ENCODE measurements around the gene VIPR2.

VIPR2 gene

DNA sequence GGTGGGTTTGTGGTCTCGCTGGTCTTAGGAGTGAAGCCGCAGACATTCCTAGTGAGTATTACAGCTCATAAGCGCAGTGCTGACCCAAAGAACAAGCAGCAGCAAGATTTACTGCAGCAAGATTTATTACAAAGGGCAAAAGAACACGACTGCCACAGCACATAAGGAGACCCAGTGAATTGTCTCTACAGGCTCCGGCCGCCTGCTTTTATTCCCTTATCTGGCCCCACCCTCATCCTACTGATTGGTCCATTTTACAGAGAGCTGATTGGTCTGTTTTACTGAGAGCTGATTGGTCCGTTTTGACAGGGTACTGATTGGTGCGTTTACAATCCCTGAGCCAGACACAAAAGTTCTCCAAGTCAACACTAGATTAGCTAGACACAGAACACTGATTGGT lies 82.1 kb downstream of the VIPR2 start:
- no peak for DNase-seq

DNA sequence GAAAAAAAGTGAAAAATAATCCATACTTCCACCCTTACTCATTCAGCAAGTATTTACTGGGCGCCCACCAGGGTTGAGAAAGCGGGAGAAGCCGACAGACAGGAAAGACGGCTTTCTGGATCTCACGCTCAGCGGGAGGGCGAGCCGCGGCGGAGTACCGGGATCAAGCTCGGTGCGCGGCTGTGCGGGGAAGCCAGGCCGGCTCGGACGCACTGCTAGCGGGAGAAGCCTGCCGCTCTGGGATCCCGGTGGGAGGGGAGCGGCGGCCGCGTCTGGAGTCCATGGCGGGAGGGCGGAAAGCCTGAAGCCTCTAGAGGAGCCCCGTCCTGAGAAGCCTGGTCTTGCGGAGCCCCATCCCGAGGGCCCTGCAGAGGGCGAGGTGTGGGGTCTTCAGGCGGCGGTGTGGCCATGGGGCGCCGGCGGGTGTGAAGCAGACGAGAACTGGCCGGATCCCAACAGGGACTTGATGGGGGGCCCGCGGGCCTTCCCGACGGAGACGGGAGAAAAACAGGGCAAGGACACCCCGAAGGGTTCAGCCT lies 82.9 kb downstream of the VIPR2 start:
- no peak for DNase-seq

DNA sequence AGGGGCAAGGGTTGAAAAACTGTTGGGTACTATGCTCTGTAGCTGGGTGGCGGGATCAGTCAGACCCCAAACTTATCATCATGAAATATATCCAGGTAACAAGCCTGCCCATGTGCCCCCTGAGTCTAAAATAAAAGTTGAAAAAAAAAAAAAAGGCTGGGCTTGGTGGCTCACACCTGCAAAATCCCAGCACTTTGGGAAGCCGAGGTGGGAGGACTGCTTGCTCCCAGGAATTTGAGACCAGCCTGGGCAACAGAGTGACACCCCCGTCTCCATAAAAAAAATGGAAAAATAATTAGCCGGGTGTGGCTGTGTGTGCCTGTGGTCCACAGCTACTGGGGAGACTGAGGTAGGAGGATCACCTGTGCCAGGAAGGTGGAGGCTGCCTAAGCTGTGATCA lies 83.5 kb downstream of the VIPR2 start:
- DNase-seq, result no peak

DNA sequence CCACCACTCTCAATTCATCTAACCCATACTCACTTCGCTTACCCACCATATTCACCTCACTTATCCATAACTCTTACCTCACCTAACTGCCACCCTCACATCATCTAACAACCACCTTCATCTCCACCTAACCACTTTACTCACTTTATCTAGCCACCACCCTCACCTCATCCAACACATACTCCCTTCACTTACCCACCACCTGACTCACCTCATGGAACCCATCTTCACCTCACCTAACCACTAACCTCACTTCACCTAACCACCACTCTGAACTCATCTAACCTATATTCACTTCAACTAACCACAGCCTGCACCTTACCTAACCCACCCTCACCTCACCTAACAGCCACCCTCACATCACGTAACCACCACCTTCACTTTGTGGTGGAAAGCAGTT lies 84.2 kb downstream of the VIPR2 start:
- no peak for DNase-seq

DNA sequence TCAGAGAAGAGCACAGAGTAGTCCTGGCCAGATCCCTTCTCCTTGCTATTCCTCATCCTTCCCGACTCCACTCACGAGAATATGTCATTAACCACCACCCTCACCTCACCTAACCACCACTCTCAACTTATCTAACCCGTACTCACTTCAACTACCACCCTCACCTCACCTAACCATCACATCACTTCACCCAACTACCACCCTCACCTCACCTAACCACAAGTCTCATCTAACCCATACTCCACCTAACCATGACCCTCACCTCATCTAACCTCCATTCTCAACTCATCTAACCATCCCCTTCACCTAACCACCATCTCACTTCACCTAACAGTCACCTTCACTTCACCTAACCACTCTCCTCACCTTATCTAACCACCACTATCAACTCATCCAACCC lies 85.0 kb downstream of the VIPR2 start:
- DNase-seq, result no peak

DNA sequence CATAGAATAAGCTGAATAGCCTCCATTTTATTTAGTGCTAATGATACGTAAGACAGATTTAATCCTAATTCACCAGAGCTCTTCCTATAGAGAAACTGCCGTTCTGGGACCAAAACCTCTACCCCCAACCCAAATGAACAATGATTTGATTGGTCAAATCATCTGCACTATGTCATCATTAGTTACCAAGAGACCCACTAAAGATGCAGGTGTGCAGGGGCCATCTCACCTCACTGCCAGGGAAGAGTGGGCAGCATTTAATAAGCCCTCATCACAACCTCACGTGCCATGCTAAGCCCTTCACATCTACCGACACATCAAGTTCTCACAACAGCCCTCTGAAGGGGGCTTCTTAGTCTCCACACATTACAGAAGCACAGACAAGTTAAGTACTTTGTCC lies 87.0 kb downstream of the VIPR2 start:
- DNase-seq, result no peak

DNA sequence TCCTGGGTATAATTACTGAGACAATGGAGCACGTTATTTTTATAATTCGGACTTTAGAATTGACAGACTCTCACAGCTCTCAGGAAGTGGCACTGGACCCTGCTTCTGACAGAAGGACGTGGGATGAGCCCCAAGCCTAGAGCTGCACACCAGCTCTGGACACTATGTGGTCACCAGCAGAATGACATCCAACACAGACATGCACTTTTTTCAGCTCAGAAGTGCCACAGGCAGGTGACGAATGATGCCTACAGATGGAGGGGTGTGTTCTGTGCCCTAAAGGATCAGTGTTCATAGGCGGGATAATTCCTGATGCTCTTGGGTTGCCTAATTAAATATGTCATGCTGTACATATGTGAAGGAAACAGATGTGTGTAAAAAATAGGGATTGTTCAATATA lies 87.9 kb downstream of the VIPR2 start:
- DNase-seq, result no peak

DNA sequence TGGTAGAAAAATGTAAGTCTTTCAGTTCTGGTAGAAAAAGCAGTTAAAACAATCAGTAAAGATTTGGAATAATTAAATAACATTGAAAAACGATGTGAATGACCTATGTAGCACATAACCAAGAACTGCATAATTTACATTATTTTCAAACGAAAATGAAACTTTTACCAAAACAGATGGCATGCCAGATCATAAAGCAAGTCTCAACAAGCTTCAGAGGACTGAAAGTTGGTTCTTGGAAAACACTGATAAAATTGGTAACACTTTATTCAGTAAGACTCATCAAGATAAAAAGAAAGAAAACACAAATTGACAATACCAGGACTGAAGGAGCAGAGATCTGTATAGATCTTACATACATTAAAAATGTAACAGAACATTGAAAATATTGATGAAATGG lies 92.8 kb downstream of the VIPR2 start:
- no peak for DNase-seq

DNA sequence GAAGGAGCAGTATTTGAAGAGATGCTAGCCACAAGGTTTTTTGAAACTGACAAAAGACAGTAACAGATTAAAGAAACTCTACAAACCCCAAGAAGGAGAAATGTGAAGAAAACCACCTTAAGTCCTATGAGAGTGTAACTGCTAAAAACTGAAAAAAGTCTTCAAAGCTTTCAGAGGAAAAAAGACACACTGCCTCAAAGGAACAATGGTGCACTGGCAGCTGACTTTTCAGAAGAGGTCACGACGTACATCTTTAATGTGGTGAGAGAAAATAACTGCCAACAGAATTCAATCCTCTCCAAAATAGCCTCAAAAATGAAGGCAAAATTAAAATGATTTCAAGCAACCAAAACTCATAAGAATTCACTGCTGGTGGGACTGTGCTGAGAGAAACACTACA lies 94.0 kb downstream of the VIPR2 start:
- DNase-seq, result no peak

DNA sequence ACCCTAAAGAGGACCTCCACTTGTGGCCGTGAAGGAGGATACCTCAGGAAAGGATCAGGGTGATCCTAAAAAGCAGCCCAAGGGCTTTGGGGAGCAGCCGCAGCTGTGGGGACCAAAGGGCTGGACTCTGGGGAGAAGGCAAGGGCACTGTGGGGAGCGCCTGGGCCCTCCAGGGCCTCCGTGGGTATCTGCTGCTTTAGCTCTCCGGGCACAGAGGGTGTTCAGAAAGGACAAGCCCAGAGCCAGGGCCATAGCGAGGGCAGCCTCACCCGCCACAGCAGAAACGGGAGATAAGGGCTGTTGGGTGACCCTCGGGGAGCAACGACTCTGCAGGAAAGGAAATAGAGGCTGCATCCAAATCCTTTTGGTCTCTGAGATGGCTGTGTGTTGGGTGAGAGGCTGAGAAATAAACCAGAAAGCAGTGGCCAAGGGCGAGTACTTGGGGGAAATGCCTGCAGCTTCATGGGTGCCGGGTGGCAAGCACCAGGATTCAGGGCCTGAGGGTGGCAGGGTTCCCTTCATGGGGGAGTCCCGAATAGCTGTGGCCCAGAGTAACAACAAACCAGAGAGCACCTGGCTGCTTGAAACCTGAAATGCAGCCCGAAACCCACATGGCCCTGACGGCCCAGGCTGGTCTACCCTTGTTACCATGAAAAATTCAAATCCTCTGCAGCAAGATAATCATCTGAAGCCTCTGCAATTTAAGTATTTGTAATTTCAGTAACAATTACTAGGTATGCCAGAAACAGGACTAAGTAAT lies 95.2 kb downstream of the VIPR2 start:
- no peak for DNase-seq

DNA sequence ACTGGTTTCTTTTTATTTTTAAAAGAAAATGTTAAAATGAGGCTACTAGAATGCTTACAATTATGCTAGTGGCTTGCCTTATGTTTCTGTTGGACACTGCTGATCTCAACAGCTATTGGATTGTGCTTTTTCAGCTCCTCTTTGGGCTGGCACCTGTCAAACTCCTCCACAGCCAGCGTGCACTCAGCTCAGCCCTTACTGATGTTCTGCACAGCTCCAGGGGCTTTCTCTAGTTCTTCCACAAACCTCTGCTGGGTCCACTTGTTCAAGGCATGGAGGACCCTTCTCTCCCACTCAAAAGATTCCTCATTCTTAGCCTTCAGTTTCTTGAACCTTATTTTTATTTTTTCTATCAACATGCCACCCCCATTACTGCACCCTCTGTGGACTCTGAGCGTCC lies 96.0 kb downstream of the VIPR2 start:
- no peak for DNase-seq

DNA sequence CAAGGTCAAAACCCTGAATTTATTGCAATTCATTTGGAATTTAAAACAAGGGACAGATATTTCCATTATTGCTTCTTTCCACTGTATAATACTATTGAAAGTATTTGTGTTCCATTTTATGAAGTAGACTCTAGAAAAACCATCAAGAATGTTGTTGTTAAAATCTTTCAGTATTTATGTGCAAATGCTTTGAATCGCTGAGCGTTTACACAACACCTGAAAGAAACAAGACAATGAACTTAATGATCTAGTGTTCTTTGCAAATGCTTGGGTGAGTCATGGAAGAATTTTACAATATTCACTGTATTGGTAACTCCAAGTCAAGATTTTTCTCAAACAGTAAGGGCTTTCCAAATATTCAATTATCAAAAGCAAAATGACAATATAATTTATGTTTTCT lies 97.1 kb downstream of the VIPR2 start:
- no peak for DNase-seq

DNA sequence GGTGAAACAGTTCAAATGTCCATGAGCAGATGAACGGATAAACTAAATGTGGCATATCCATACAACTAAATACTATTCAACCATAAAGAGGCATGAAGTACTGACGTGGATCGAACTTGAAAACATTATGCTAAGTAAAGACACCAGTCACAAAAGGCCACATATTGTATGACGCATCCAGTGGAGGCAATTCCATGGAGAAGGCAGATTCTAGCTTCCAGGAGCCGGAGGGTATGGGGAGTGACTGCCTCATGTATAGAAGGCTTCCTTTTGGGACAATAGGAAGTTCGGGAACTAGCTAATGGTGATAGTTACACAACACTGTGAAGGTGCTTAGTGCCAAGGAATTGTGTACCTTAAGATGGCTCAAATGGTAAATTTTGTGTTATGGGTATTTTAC lies 98.4 kb downstream of the VIPR2 start:
- DNase-seq, result no peak

DNA sequence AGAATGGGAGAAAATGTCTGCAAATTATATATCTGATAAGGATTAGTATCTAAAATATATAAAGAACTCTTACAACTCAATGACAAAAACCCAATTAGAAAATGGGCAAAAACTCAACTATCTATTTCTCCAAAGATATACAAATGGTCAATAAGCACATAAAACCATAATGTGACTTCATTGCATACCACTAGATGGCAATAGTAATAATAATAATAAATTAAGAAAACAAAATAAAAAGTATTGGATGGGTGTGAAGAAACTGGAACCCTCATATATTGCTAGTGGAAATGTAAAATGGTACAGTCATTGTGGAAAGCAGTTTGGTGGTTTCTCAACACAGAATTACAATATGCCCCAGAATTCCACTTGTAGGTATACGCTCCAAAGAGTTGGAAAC lies 98.8 kb downstream of the VIPR2 start:
- DNase-seq, result no peak

DNA sequence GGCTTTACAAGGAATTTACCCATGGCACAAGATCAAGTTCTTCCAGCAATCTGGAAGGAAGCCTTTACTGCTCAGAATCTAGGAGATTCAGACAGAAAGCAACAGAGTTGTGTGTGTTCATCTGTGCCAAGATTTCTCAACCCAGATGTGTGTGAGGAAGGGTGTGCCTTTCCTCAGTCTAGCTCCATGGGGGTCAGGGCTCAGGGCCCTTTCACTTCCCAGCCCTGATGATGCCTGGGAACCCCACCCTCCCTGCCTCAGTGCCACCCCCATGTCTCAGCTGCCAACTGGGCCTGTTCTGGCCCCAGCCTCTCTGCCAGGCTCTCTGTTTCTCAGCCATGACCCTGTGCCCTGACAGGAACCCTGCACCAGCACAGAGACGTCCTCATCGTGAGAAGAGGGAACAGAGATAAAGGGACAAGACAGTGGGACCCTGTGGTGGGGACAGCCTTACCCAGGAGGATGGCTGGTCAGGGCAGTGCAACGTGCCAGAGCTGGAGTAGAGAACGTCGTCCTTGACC lies 102.0 kb downstream of the VIPR2 start:
- DNase-seq, result no peak

DNA sequence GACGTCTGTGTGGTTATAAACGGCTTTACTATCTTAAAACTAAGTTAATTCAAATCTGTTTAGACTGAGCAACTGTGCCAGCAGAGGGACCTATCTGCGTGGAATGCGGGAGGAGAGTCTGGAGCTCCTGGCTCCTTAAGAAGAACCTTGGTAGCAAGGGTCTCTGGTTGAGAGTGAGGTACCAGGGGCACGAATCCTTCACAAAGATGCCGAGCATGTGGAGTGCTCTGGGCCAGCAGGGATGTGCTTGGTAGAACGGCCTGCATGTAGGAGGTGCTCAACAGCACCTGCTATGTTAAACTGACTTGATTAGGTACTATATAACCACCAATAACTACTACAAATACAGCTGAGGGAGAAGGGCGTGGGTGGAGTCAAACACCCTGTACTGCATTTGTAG lies 102.6 kb downstream of the VIPR2 start:
- no peak for DNase-seq

DNA sequence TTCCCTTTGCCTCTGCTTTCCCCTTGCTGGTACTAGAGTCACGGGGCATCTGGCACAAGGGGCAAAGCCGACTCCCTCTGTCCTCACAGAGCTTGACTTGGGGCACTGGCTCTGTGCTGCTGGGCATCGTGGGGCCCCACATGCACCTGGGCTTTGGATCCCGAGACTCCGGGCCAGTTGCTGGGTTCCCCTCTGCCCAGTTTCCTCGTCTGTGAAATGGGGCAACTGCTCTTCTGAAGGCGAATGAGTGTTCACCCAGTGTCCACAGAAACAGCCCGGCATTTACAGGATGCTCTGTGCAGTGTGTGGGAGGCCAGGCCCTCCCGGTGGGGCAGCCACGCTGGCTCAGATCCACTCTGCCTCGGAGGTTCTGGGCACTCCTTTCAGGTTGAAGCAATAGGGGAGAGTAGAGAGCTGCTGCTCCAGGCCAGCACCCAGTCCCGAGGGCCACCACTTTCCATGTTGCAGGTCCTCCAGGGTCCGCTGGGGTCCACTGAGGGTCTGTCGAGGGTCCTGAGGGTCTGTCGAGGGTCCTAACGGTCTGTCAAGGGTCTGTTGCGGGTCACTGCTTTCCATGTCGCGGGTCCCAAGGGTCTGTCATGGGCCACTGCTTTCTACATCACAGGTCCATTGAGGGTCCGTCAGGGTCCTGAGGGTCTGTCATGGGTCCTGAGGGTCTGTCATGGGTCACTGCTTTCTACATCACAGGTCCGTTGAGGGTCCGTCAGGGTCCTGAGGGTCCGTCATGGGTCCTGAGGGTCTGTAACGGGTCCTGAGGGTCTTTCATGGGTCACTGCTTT lies 103.6 kb downstream of the VIPR2 start:
- no peak for DNase-seq

DNA sequence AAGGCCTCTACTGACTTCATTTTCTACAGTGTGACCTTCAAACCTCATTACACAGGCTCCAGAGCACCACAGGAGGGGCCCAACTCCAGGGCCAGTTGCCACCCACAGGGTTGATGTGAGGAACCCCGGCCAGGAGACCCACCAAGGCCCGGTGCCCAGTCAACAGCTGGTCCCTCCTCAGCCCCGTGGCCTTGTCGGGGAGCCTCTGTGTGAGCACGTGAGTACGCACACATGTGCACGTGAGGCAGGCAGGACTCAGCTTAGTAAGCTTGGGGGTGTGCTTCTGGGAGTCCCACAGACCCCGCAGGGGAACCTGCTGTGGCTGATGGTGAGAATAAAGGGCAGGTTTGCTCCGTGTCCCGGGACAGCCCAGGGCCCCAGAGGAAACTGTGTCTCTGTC lies 104.5 kb downstream of the VIPR2 start:
- DNase-seq, result no peak

DNA sequence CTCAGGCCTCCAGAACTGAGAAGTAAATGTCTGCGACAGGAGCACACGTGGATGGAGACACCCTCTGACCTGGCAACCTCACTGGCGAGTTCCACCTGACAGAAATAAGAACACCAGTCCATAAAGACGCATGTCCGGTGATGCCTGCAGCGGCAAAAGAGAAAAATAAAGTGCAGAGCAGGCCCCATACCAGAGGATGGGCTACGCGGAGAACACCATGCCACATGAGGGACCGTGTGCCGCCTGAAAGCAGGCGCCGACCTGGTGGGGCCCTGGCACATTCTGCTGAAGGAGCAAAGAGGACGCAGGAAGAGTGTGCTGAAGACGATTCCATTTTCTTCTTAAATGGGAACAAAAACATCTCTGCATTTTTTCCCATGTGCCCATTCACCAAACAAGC lies 105.0 kb downstream of the VIPR2 start:
- no peak for DNase-seq

DNA sequence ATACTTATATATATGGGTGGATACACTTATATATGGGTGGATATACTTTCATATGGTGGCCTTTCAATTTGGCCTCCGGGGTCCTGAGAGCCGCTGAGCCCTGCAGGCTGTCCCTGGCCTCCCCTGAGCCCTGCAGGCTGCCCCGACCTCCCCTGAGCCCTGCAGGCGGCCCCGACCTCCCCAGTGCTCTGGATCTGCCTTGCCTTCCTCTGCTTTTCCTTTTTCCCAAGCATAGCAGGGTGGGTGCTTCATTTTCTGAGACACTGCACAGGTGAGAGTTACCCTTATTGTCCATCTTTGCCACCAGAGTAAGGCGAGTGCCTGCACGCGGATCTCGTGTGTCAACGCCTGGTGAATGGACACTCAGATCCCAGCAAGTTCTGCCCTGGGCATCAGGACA lies 106.6 kb downstream of the VIPR2 start:
- DNase-seq, result no peak

DNA sequence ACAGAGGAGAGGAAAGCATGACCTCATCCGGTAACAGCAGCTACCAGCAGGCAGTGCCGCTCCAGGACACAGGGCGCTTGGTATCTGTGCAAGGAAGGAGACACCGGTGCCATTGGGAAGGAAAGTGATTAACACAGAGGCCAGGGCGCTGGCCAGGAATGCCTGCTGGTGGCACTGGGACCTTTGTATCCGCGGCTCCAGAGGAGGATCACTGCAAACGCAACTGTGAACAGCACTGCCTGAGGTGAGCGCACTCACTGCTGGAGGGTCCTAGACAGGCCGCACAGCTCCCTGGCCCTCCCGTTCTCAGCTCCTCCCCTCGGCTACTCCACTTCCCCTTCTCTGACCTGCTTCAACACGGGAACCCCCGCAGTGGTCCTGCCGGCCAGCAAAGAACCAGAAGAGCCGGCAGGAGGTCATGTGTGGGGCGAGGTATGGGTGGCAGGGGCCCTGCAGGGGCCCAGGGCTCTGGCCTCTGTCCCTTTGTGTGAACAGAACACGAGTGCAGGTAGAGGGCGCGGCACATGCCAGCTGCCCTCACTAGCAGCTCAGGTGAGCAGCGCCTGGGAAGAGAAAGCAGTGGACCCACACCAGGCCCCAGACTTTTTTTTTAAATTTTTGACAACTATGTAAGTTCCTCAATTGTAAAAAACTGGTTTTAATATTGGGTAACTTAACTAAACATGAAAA lies 107.6 kb downstream of the VIPR2 start:
- no peak for DNase-seq

DNA sequence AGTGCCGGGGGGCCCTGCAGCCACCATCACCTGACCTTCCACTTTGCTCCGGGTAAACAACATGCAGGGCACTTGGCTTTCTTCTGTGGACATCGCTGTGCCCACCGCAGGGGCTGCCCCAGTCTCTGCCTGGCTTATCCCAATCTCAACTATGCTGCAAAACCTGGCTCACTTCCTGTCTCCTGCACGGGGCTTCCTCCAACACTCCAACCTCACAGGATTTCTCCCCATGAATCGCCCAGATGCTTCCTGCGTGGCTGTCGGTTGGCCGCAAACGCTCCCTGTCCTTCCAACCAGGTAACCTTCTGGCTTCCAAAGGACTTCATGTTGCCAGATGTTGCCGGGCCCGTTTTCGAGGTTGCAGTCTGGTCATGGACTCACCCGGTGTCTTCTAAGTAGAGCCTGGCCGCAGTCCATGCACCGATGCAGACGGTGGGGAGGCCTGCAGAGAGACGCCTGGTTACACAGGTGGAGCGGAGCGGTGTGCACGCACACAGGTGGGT lies 109.0 kb downstream of the VIPR2 start:
- no peak for DNase-seq

DNA sequence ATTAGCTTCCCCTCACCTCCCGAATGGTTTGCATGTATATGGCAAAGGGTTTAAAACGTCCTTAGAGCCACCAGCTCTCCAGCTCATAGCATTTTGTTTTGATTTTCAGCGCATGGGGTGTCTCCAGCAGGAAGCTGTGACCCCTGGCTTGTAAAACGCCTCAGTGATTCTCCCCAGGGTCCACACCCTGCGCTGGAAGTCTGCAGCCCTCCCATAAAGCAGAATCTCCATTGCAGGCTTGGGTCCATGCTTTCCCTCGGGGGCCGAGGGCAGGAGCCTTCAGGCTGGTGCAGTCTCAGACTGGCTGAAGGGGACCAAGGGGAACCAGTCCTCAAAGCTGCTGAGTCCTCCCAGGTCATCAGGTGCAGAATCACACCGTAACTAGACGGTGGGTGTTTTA lies 109.7 kb downstream of the VIPR2 start:
- DNase-seq, result no peak

All from NCI-H748 treated with DMSO at 0.1 percent for 48 hours (cell line).